WERI-Rb-1 (cell line): Measurements from ENCODE around the gene SNAP47.

Source experiments
- DNase-seq: peaks from one replicate; pipeline ENCODE4 v3.0.0-alpha.2; 2020
- H3K27ac ChIP-seq: fragments of 250-450 bp; sonication (Bioruptor Pico); 2 replicates; pipeline ENCODE4 v1.5.1; 2020; ENCODE audit warnings: mild to moderate bottlenecking, moderate library complexity
- H3K27me3 ChIP-seq: fragments of 250-450 bp; sonication (Bioruptor Pico); 2 replicates; pipeline ENCODE4 v1.5.1; 2021; ENCODE audit warnings: mild to moderate bottlenecking, low read depth, moderate library complexity; ENCODE audit not compliant: insufficient read depth, severe bottlenecking
- H3K36me3 ChIP-seq: fragments of 250-450 bp; sonication (Bioruptor Pico); 2 replicates; pipeline ENCODE4 v1.5.1; 2020; ENCODE audit warnings: mild to moderate bottlenecking, moderate library complexity
- H3K4me3 ChIP-seq: 2 replicates; pipeline ENCODE4 v1.5.1; 2011; ENCODE audit warnings: low read depth, mild to moderate bottlenecking, control low read depth, low read length
- H3K9me3 ChIP-seq: fragments of 250-450 bp; sonication (Bioruptor Pico); 2 replicates; pipeline ENCODE4 v1.5.1; 2021; ENCODE audit warnings: mild to moderate bottlenecking, moderate library complexity; ENCODE audit not compliant: severe bottlenecking
- CTCF ChIP-seq: IDR thresholded peaks from 2 replicates; pipeline ENCODE4 v1.5.1; 2011; ENCODE audit warnings: low read depth, mild to moderate bottlenecking, control low read depth, inconsistent platforms, low read length

Gene SNAP47

GRCh38 chr1:227796359-227796915 is 61.2 kb downstream of the SNAP47 start:
- DNase-seq = no peak
- no peaks in the 10 kb centered on the region for H3K9me3 ChIP-seq
- no peaks in the 10 kb centered on the region for H3K27me3 ChIP-seq
- H3K4me3 ChIP-seq = no peak overlapping the region
- no peaks in the 10 kb centered on the region for H3K36me3 ChIP-seq
- no peak overlapping the region for H3K27ac ChIP-seq
- no peak for TF ChIP-seq CTCF

GRCh38 chr1:227797144-227797543 is 61.9 kb downstream of the SNAP47 start:
- Histone ChIP-seq H3K27ac (no peak overlapping the region), H3K4me3 (no peak overlapping the region), H3K27me3 (no peaks in the 10 kb centered on the region), H3K9me3 (no peaks in the 10 kb centered on the region), H3K36me3 (no peaks in the 10 kb centered on the region)
- TF ChIP-seq CTCF = no peak
- DNase-seq = no peak

GRCh38 chr1:227797625-227798024 is 62.4 kb downstream of the SNAP47 start:
- Histone ChIP-seq H3K9me3 (no peaks in the 10 kb centered on the region), H3K27ac (no peak overlapping the region), H3K27me3 (no peaks in the 10 kb centered on the region), H3K4me3 (no peak overlapping the region), H3K36me3 (no peaks in the 10 kb centered on the region)
- DNase-seq = no peak
- no peak for TF ChIP-seq CTCF

- no peak for DNase-seq
- H3K27me3 ChIP-seq = no peaks in the 10 kb centered on the region
- no peak overlapping the region for H3K4me3 ChIP-seq
- H3K27ac ChIP-seq = no peak overlapping the region
- H3K9me3 ChIP-seq = no peaks in the 10 kb centered on the region
- H3K36me3 ChIP-seq = no peaks in the 10 kb centered on the region
- no peak for TF ChIP-seq CTCF
Observed at GRCh38 chr1:227798078-227798802, 63.0 kb downstream of the SNAP47 start.

GRCh38 chr1:227799756-227800155 is 64.5 kb downstream of the SNAP47 start:
- no peak for TF ChIP-seq CTCF

GRCh38 chr1:227803933-227804332 is 68.7 kb downstream of the SNAP47 start:
- H3K4me3 ChIP-seq = no peak overlapping the region
- TF ChIP-seq CTCF = no peak
- H3K27ac ChIP-seq = no peak overlapping the region
- H3K27me3 ChIP-seq = no peaks in the 10 kb centered on the region
- no peaks in the 10 kb centered on the region for H3K9me3 ChIP-seq
- DNase-seq = no peak
- H3K36me3 ChIP-seq = no peaks in the 10 kb centered on the region

More at GRCh38 chr1:227799756-227800155, 64.5 kb downstream of the SNAP47 start:
- Histone ChIP-seq H3K27me3 (no peaks in the 10 kb centered on the region), H3K27ac (no peak overlapping the region), H3K4me3 (no peak overlapping the region), H3K9me3 (no peaks in the 10 kb centered on the region), H3K36me3 (no peaks in the 10 kb centered on the region)
- DNase-seq = no peak
